ENCODE measurements around the gene KIF7. TPM values are rescaled to one million over a fixed set of nuclear protein-coding genes. Genes with fewer than 3 reads are reported as not detected.

KIF7 gene
- total RNA-seq, 1 donor from 2014 or later = 8.2 TPM

DNA sequence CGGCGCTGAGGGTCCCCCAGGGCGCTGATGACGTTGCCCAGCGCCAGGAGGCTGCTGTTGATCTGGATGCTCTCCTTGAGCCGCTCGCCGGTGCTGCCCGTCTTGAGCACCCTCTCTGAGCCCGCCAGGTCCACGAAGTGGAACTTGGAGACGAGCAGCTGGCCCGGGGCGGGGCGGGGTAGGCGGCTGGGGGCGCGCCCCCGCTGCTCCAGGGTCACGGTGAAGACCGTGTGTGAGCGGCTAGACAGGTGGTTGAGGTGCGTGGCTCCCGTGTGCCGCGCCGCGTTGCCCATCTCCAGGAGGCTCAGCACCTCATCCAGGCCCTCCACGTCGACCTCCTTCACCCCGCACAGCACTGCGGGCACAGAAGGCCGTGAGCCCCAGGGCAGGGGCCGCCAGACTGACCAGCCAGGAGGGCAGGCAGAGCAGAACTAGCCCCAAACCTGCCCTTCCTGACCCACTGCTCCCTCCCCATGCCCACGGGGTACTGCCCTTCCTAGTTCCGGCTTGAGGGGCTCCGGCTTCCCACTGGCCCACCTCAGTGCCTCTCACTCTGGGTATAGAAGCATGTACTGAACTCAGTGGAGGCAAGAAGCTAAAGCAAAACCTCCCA is 6.1 kb downstream of the KIF7 start:
- DNase-seq = no peak

DNA sequence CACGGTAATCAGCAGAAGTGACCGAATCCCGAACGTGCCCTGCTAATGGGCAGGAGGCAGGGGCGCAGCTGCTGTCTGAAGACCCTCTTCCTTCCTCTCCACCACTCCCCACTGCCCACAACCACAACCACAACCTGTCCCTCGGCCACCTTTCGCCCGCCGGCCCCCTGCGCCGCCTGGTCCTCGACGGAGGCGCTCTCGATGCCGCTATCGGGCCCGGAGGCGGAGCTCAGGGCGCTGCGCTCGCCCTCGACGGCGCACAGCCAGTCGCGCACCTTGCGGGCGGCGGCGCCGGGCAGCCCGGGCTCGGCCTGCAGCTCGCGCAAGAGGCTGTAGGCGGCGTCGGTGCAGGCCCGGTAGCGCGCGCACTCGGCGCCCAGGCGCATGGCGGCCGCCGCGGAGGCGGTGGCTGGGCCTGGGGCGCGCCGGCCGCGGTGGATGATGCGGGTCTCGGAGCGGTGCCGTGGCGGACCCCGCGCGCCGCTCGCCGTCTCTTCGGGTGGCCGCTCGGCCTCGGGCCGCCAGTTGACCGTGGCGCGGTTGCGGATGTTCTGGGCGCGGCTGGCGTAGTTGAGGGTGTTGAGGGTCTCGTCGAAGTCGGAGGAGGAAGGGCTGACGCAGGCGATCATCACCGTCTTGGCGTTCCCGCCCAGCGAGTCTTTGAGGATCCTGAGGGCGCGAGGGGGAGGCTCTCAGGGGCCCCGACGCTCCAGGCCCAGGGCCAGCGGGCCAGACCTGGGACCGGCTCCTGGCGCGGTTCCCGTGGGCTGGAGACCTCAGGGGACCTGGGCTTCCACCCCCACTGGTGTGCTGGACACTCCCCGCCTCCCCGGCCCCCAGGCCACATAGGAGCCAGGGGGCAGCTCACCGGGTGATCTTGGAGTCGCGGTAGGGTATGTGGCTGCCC is 6.9 kb downstream of the KIF7 start:
- DNase-seq = no peak

- DNase-seq = peak; percentile 74
Observed at GRCh38 chr15:89647191-89647851, 7.9 kb downstream of the KIF7 start.

DNA sequence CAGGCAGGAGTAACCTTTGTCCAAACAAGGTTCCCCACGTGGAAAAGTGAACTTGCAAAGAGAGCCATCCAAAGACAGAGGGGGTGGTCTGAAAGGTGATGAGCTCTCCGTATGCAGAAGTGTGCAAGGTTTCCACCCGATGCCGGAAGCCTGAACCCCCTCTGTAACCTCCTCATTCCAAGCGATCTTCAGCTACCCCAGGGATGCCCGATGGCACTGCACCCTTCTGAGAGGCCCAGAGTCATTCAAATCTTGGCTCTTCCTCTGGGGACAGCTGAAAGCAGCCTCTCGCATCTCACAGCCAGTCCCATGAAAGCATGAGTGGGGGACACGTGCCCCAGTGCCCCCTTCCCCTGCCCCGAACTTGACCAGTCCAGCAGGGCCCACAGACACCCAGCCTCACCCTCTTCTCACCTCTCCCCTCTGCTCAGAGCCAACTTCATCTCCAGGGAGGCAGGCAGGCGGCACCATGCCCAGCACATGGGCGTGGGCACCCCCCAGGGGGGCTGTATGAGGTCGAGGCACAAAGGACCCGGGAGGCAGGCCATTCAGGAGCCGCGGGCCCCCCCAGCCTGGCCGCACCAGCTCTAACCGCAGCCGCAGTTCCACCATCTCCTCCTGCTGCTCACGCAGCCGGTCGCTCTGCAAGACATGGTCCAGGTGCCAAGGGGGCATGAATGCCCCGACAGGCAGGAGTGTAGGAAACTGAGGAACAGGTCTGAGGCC is 8.7 kb downstream of the KIF7 start:
- DNase-seq = no peak

DNA sequence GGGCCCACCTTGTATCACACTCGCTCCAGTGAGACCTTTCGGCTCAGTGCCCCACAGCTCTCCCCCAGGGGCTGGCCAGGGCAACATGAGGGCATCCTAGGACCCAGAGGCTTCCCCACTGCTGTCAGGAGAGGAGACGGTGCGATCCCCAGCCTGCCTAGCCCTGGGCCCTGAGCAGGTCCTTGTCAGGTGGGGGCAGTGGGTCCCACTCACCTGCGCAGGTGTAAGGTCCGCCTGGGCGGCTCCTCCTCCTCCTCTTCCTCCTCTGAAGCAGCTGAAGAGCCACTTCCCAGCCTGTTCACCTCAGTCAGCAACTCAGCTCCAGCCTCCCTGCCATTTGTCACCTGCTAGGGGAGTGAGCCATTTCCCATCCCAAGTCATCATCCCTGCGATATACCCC is 9.6 kb downstream of the KIF7 start:
- DNase-seq = no peak

DNA sequence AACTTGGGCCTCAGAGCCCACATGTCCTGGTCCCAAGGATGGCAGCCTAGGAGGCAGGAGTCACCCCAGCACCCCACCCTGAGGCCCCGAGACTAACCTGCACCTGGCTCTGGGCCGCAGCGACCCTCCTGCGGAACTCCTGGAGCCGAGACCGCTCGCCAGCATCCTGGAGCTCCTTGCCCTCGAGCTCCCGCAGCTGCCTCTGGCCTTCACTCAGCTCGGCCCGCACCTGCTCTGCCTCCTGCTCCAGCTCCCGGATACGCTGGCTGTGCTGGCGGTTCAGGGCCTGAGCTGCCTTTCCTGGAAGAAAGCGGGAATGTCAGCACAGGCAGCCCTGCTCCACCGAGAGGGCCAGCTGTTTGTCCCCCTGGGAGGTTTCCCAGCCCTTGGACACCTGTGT is 13.2 kb downstream of the KIF7 start:
- peak; percentile 69 for DNase-seq

GRCh38 chr15:89641053-89641452 is 14.2 kb downstream of the KIF7 start:
- DNase-seq = no peak

DNA sequence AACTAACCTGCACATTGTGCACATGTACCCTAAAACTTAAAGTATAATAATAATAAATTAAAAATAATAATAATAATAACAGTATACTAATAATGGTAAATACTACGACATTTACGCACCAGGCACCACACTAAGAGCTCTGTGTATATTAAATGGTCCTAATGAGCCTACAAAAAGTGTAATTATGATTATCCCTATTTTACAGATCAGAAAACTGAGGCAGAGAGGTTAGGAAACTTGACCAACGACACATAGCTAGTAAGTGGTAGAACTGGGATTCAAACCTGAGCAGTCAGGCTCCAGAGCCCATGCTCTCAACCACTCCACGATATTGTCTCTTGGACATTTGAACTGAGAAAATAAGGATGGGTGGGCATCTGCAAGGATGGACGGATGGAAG is 15.0 kb downstream of the KIF7 start:
- DNase-seq = no peak

DNA sequence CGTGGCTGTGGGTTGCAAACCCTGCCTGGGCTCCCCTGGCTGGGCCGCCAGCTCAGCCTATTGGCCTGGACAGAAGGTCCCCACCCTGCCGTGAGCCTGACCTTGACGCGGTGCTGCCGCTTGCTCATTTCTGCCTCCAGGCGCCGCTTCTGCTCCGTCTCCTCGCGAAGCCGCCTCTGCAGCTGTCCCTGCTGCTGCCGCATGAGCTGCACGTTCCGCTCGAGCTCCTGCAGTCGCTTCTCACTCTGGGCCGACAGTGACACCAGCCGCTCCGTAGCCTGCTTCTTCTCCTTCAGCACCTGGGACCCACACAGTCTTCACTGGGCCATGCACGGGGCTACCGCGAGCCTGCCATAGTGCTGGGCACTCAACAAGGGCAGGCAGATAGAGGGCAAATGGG is 21.7 kb downstream of the KIF7 start:
- DNase-seq = no peak

GRCh38 chr15:89632563-89633430 is 22.5 kb downstream of the KIF7 start:
- no peak for DNase-seq

DNA sequence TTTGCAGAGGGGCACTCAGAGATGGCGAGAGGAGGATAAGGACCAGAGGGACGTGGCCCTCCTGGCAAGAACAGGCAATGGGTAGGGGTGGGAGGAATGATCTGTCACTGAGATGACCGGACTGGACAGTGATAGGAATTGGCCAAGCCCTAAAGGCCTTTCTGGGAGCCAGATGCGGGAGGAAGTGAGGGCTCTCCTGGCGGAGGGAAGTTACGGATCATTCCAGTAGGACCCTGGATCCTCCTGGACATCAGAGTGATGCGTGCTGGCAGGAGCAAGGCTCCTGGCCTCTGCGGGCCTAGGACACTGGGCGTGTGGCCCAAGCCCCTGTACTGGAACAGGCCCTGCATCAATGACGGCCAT is 23.4 kb downstream of the KIF7 start:
- no peak for DNase-seq

- DNase-seq = no peak
Observed at GRCh38 chr15:89630974-89631901, 24.0 kb downstream of the KIF7 start.

- DNase-seq = no peak
Observed at GRCh38 chr15:89630260-89630659, 25.0 kb downstream of the KIF7 start.

DNA sequence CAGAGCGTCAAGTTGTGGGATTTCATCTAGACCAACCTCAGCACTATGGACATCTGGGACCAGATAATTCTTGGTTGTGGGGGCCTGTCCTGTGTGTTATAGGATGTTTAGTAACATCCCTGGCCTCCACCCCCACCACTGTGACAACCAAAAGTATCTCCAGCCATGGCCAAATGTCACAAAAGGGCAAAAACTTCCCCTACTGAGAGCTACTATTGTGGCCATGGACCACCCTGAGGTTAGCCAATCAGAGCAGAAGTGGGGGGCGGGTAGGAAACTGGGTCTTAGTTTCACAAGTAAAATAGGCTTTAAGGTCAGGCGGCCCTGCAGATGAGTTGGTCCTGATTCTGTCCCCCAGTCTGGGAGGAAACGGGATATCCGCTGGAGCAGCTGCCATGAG is 25.4 kb downstream of the KIF7 start:
- no peak for DNase-seq

GRCh38 chr15:89628806-89629715 is 26.2 kb downstream of the KIF7 start:
- DNase-seq = no peak

DNA sequence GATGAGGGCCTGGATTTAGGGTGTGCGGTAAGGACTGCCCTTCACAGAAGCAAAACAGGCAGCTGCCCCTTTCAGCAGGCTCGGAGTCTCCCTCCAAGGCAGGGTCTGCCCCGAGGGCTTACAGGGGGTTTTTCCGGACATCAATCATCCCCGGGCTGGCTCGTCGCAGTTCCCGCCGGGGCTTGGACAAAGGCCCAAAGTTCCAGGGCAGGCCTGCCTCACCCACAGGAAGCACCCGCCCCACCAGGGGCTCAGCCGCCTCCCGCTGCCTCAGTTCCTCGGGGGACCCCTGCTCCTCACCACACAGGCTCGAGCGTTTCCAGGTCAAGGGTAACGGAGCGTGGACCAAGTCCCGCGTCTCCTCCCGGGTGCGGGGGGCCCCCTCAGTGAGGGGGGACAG is 27.0 kb downstream of the KIF7 start:
- DNase-seq = no peak

GRCh38 chr15:89627256-89627970 is 27.9 kb downstream of the KIF7 start:
- DNase-seq = no peak

- DNase-seq = no peak
Observed at GRCh38 chr15:89625716-89626115, 29.6 kb downstream of the KIF7 start.

- no peak for DNase-seq
Observed at GRCh38 chr15:89623165-89623564, 32.1 kb downstream of the KIF7 start.
